ENCODE measurements around the gene CCR7. TPM values are rescaled to one million over a fixed set of nuclear protein-coding genes. Genes with fewer than 3 reads are reported as not detected.

CCR7 gene
- total and polyA plus RNA-seq, 8 donors = 0.07 to 0.82 (median 0.09) TPM; not detected in 3

DNA sequence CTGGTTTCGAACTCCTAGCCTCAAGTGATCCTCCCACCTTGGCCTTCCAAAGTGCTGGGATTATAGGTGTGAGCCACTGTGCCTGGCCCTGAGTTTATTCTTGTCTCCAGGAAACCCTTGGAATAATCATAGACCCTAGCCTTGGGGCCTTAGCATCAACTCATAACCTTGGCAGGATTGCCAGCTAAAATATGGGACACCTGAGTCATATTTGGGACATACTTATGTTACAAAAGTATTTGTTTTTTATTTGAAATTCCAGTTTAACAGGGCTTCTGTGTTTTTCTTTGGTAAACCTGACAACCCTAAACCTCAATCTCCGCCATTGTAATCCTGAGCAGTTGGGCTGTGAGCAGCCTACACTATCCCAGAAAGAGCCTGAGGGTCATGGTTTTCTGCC is 35.3 kb downstream of the CCR7 start:
- intact Hi-C loops (cut with DNase I) = loop anchor here in 2 of 3 donors (5.0 kb wide), 1 partner anchor 88 kb away; the partner anchor contains the start of gene IGFBP4 (in 2 of the 2)
- ATAC-seq (no peak), DNase-seq (no peak), FAIRE-seq (no peak)
- Histone ChIP-seq H3K4me1 (no peaks in the 10 kb centered on the region), H3K9me3 (no peaks in the 10 kb centered on the region), H3K36me3 (no peaks in the 10 kb centered on the region), H3K27me3 (no peaks in the 10 kb centered on the region), H3K27ac (no peak overlapping the region), H3K4me3 (no peak overlapping the region)
- TF ChIP-seq, protein P1, sequence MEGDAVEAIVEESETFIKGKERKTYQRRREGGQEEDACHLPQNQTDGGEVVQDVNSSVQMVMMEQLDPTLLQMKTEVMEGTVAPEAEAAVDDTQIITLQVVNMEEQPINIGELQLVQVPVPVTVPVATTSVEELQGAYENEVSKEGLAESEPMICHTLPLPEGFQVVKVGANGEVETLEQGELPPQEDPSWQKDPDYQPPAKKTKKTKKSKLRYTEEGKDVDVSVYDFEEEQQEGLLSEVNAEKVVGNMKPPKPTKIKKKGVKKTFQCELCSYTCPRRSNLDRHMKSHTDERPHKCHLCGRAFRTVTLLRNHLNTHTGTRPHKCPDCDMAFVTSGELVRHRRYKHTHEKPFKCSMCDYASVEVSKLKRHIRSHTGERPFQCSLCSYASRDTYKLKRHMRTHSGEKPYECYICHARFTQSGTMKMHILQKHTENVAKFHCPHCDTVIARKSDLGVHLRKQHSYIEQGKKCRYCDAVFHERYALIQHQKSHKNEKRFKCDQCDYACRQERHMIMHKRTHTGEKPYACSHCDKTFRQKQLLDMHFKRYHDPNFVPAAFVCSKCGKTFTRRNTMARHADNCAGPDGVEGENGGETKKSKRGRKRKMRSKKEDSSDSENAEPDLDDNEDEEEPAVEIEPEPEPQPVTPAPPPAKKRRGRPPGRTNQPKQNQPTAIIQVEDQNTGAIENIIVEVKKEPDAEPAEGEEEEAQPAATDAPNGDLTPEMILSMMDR (IDR thresholded peaks at IDR 0.05) = no peak
- WGBS, 2 donors = 92% methylated on average over 2 of the region's 2 CpGs

DNA sequence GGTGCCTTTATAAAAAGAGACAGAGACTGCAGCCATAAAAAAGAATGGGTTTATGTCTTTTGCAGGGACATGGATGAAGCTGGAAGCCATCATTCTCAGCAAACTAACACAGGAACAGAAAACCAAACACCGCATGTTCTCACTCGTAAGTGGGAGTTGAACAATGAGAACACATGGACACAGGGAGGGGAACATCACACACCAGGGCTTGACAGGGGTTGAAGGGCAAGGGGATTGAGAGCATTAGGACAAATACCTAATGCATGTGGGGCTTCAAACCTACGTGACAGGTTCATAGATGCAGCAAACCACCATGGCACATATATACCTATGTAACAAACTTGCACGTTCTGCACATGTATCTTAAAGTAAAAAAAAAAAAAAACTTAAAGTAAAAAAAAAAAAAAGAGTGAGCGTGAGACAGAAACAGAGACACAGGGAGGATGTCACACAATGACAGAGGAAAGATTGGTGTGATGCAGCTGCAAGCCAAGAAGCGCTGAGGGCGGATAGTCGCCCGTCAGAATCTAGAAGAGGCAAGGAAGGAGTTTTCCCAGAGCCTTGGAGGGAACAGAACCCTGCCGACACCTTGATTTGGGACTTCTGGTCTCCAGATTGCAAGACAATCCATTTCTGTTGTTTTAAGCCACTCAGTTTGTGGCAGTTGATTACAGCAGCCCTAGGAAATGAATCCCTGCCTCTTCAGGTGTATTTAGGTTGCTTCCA is 36.4 kb downstream of the CCR7 start:
- intact Hi-C loops (cut with DNase I) = no loop called here
- H3K27me3 ChIP-seq = no peaks in the 10 kb centered on the region
- FAIRE-seq (no peak), ATAC-seq (no peak), DNase-seq (no peak)
- H3K4me3 ChIP-seq = no peak overlapping the region
- WGBS, 2 donors = 70 to 83% methylated on average over 10 of the region's 10 CpGs
- no peaks in the 10 kb centered on the region for H3K9me3 ChIP-seq
- no peak overlapping the region for H3K27ac ChIP-seq
- TF ChIP-seq, protein P1 (IDR thresholded peaks at IDR 0.05) = no peak
- H3K36me3 ChIP-seq = no peaks in the 10 kb centered on the region
- no peaks in the 10 kb centered on the region for H3K4me1 ChIP-seq

DNA sequence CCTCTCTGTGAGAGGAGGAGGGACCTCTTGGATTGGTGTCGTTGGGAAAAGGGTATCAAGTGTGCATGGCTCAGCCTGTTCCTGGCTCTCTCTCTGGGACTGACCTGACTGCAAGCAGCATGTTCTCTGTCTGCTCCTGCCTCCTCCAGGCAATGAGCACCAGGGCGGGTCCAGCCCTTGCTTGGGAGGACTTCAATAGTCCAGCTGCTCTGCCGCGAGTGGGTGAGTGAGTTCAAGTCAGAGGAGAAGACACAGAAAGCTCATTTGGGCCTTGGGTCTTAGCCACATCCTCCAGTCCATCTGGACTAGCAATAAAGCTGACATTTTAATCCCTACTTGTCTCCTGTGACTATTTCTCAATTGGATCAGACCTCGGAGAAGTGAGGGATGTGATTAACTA is 38.6 kb downstream of the CCR7 start:
- Histone ChIP-seq H3K36me3 (no peaks in the 10 kb centered on the region), H3K27ac (no peak overlapping the region), H3K4me3 (no peak overlapping the region), H3K27me3 (no peaks in the 10 kb centered on the region), H3K9me3 (no peaks in the 10 kb centered on the region), H3K4me1 (no peaks in the 10 kb centered on the region)
- intact Hi-C loops (cut with DNase I) = no loop called here
- WGBS, 2 donors = 51 to 62% methylated on average over 5 of the region's 5 CpGs
- FAIRE-seq (no peak), ATAC-seq (peak in 3 of 4 donors; percentile 28 to 49 (median 45)), DNase-seq (no peak)
- TF ChIP-seq, protein P1 (IDR thresholded peaks at IDR 0.05) = no peak

DNA sequence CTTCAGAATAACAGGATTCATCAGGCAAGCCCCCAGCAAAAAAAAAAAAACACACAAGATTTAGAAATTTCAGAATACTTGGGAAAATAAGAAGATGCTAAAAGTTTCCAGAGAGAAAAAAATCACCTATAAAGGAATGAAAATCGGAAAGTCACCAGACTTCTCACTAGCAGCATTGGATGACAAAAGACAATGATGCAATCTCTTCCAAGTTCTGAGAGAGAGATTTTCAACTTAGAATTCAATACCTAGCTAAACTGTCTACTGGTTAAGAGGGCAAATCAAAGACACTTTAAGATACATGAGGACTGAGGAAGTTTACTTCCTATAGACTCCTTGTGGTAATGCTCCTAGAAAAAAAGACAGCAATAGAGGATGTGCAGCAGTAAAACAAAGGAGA is 40.0 kb downstream of the CCR7 start:
- intact Hi-C loops (cut with DNase I) = no loop called here
- Histone ChIP-seq H3K4me3 (no peak overlapping the region), H3K9me3 (no peaks in the 10 kb centered on the region), H3K4me1 (no peaks in the 10 kb centered on the region), H3K27ac (no peak overlapping the region), H3K36me3 (no peaks in the 10 kb centered on the region), H3K27me3 (no peaks in the 10 kb centered on the region)
- 81 to 92% methylated on average over 1 of the region's 1 CpG for WGBS, 2 donors
- ATAC-seq (no peak), DNase-seq (no peak), FAIRE-seq (no peak)
- TF ChIP-seq, protein P1 (IDR thresholded peaks at IDR 0.05) = no peak

DNA sequence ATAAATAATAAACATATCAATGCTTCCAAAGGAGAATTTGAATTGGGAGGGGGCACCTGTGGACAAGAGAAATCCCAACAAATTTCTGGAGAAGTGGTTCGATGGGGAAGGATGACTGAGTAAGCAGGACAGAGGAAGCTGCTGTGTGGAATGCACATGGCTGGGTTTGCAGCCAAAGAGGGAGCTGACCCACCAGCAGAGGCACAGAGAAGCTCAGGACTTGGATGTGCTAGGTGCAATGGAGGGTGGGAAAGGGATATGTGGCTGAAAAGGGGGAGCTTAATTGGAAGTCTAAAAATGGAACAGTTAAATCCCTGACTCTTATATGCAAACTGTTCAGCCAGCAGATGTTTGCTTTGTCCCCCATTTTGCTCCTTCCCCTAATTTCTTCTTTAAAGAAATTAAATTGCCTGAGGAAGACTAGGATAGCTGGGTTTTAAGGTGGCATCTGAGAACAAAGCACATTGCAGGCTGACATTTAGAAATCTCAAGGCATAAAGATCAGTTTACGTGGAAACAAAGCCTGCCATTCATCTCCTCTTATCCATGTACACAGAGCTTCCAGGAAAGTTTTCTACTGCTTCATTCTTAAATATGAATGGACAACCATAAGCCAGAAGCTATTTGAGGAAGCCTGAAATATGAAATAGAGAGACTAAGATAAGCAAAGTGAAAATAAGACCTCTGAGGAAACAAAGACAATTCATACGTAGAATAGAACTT is 40.9 kb downstream of the CCR7 start:
- Histone ChIP-seq H3K4me1 (no peaks in the 10 kb centered on the region), H3K9me3 (no peaks in the 10 kb centered on the region), H3K27me3 (no peaks in the 10 kb centered on the region), H3K4me3 (no peak overlapping the region), H3K27ac (no peak overlapping the region), H3K36me3 (no peaks in the 10 kb centered on the region)
- DNase-seq = no peak
- WGBS, 2 donors = 41 to 54% methylated on average over 3 of the region's 3 CpGs
- no peak for ATAC-seq
- TF ChIP-seq, protein P1 (IDR thresholded peaks at IDR 0.05) = no peak
- FAIRE-seq = no peak
- intact Hi-C loops (cut with DNase I) = no loop called here

All from pancreas (tissue), 10 donors.